HepG2 (cell line): Measurements from ENCODE around the gene UCP2. TPM values are rescaled to one million over a fixed set of nuclear protein-coding genes. Genes with fewer than 3 reads are reported as not detected.

ENCODE experiments used
- ATRX ChIP-seq: sonication (generic); formaldehyde crosslinking; IDR thresholded peaks from 2 replicates; pipeline ENCODE4 v1.4.0; 2020; ENCODE audit warnings: missing genetic modification reagents, borderline replicate concordance
- GFI1 ChIP-seq: sonication (generic); formaldehyde crosslinking; IDR thresholded peaks from 2 replicates; pipeline ENCODE4 v1.5.0; 2020; ENCODE audit warnings: missing genetic modification reagents, mild to moderate bottlenecking, borderline replicate concordance
- MIXL1 ChIP-seq: IDR thresholded peaks from 2 replicates; pipeline ENCODE4 v1.6.1; 2016
- MYNN ChIP-seq: sonication (generic); formaldehyde crosslinking; IDR thresholded peaks from 2 replicates; pipeline ENCODE4 v1.4.0; 2020; ENCODE audit warnings: mild to moderate bottlenecking, low read depth, missing genetic modification reagents
- NFKB2 ChIP-seq: sonication (generic); formaldehyde crosslinking; IDR thresholded peaks from 2 replicates; pipeline ENCODE4 v1.4.0; 2020; ENCODE audit warnings: missing genetic modification reagents, borderline replicate concordance
- PAF1 ChIP-seq: IDR thresholded peaks from 2 replicates; pipeline ENCODE4 v1.6.1; 2016; ENCODE audit warnings: missing genetic modification reagents, missing compliant biosample characterization
- SIN3B ChIP-seq: fragments of 150-350 bp; IDR thresholded peaks from 2 replicates; pipeline ENCODE4 v1.6.1; 2014; ENCODE audit warnings: low read length
- YEATS4 ChIP-seq: sonication (generic); formaldehyde crosslinking; IDR thresholded peaks from 2 replicates; pipeline ENCODE4 v1.4.0; 2020; ENCODE audit warnings: missing genetic modification reagents, borderline replicate concordance
- ZNF44 ChIP-seq: sonication (generic); formaldehyde crosslinking; IDR thresholded peaks from 2 replicates; pipeline ENCODE4 v1.5.1; 2020; ENCODE audit warnings: mild to moderate bottlenecking, missing genetic modification reagents
- ZNF510 ChIP-seq: sonication (generic); formaldehyde crosslinking; IDR thresholded peaks from 2 replicates; pipeline ENCODE4 v1.4.0; 2020; ENCODE audit warnings: low read depth, mild to moderate bottlenecking, missing genetic modification reagents
- ZNF652 ChIP-seq: IDR thresholded peaks from 2 replicates; pipeline ENCODE4 v1.6.1; 2016; ENCODE audit warnings: low read depth, borderline replicate concordance
- polyA plus RNA-seq, 8 experiments: library from polyadenylated mRNA; depleted of rRNA in 3 of 8; stranded (reverse) in 7 of 8; unstranded in 1 of 8; fragments of >200 nt; fragmentation: Illumina TruSeq in 4 of 8; extraction: Trizol in 4 of 8; gene quantifications; 2 replicates each; pipeline versions ENCODE4 v1.2.1 to v1.2.3, GENCODE V29; 2011 to 2016; ENCODE audit warnings: low read depth in 4 of 8, missing spikeins in 1 of 8, mixed read lengths in 1 of 8; ENCODE audit not compliant: insufficient read depth in 1 of 8
- total RNA-seq, 5 experiments: library from RNA; depleted of rRNA; stranded (reverse); fragments of >200 nt; fragmentation: Illumina TruSeq; extraction: Trizol; gene quantifications; 2 replicates each; pipeline ENCODE4 v1.2.3, GENCODE V29; 2016; ENCODE audit warnings: low read depth in 1 of 5
- TF ChIP-seq, protein P1 (sequence below): sonication (generic); formaldehyde crosslinking; IDR thresholded peaks from 2 replicates; pipeline ENCODE4 v1.9.0; 2022; ENCODE audit warnings: low read depth, missing genetic modification reagents

UCP2 gene
- total and polyA plus RNA-seq, 2 of the 13 experiments (the other 11 are each of a cell fraction or from before 2014, with no cell fraction given): 2.7 to 3.2 TPM

DNA sequence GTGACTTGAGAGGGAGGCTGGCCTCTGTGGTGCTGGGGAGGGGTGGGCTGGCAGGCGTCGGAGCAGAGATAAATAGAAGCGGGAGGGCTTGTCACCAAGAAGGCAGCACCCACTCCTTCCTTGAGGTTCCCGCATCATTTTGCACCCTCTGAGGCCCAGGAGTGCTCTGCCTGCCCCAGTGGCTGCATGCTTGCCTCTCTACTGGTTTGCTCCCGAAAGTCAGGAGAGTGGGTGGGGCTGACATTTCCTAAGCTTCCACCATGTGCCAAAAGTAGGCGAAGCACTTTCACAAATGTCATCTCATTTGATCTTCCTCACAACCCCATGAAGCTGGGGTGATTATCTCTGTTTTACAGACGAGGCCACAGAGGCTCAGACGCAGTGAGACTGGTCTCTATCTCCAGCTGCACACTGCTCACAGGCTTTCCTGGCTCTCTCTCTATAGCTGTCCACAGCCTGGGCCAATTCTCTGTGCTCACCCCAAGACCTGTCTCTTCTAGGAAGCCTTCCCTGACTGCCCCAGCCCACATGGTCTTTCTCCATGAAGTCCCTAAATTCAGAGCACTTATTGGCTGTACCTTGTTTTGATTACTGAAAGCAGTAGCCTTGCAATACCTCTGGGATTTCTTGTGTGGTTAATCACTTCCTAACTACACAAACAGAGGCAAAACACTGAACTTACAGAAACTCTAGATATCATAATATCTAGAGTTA is 28.9 kb upstream of the UCP2 start (continued):
- TF ChIP-seq, protein P1, sequence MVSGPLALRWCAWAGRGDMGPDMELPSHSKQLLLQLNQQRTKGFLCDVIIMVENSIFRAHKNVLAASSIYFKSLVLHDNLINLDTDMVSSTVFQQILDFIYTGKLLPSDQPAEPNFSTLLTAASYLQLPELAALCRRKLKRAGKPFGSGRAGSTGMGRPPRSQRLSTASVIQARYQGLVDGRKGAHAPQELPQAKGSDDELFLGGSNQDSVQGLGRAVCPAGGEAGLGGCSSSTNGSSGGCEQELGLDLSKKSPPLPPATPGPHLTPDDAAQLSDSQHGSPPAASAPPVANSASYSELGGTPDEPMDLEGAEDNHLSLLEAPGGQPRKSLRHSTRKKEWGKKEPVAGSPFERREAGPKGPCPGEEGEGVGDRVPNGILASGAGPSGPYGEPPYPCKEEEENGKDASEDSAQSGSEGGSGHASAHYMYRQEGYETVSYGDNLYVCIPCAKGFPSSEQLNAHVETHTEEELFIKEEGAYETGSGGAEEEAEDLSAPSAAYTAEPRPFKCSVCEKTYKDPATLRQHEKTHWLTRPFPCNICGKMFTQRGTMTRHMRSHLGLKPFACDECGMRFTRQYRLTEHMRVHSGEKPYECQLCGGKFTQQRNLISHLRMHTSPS (CRISPR knock-in tag): no peak
- no peak for TF ChIP-seq SIN3B
- TF ChIP-seq ZNF652 (CRISPR knock-in tag): no peak
- TF ChIP-seq ZNF44 (CRISPR knock-in tag): no peak
- TF ChIP-seq MYNN: no peak
- TF ChIP-seq GFI1 (CRISPR knock-in tag): no peak
- TF ChIP-seq MIXL1 (CRISPR knock-in tag): no peak
- TF ChIP-seq PAF1 (CRISPR knock-in tag): no peak
- no peak for TF ChIP-seq ATRX (CRISPR knock-in tag)
- TF ChIP-seq YEATS4 (CRISPR knock-in tag): no peak
- TF ChIP-seq ZNF510 (CRISPR knock-in tag): no peak
- no peak for TF ChIP-seq NFKB2
